T-helper 2 cell treated with Interferon-gamma antibody and Interleukin-4, amounts not matched to agents 5 μg/mL and 100 μg/mL, for 36 hours (primary cell): ENCODE results near the gene ACBD6.
"Not testable (repeated sequence)": the region's sequence is repeated elsewhere in the genome, so short reads cannot be mapped to it uniquely, and the experiment has no call there.

Source experiments
- DNase-seq: peaks from one replicate; pipeline ENCODE4 v3.0.0; 2021; ENCODE audit warnings: low spot score
- H3K27ac Mint-ChIP-seq: one replicate; pipeline ENCODE4 v1.8.0; 2021; ENCODE audit warnings: mild to moderate bottlenecking, mixed read lengths
- H3K27me3 Mint-ChIP-seq: one replicate; pipeline ENCODE4 v1.8.0; 2021; ENCODE audit warnings: low read depth, mixed read lengths
- H3K36me3 Mint-ChIP-seq: one replicate; pipeline ENCODE4 v1.8.0; 2021; ENCODE audit warnings: low read depth, mixed read lengths
- H3K4me1 Mint-ChIP-seq: one replicate; pipeline ENCODE4 v1.8.0; 2021; ENCODE audit warnings: low read depth, mixed read lengths
- H3K4me3 Mint-ChIP-seq: one replicate; pipeline ENCODE4 v1.8.0; 2022; ENCODE audit warnings: mild to moderate bottlenecking, moderate library complexity, mixed read lengths
- H3K9me3 Mint-ChIP-seq: one replicate; pipeline ENCODE4 v1.8.0; 2021; ENCODE audit warnings: mixed read lengths

Gene ACBD6

DNA sequence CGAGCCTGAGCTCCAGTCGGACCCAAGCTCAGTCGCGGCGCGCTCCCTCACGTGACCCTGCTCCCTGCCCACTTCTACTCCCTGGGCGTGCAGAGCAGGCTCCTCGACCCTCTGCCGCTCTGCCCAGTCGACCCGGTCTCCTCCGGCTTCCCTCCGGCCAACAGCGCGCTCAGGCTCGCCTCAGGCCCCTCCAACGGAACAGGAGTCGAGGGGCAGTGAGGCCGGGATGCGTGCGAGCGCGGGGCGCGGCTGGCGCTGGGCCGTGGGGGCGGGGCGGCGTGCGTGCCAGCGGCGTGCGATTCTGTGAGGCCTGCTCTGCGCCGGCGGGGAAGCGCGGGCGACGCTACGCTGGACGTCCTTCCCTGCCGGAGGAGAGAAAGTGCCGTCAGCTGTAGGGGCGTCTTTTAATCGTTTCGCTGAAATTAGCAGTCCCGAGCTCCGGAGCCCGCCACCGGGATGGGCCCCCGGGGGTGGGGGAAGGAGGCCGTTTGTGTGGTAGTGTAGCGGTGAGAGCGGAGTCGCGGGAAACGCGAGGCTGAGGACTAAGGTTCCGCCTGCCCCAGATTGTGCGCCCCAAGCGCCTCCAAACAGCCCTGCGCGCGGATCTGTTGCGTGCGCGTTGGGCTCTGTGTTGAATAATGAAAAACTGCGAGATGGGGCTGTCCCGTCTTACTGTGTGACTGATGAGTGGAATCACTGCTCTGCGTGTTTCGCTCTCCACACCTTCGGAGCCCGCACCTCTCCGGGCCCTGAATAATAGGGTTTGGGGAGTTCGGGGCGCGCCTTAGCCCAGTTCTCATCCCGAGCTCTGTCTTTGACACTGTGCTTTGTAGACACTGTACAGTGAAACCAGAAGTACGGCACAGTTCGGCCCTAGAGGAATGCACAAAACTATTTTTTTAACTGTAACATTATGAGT is at the start of gene ACBD6:
Gene ACBD6, minus strand, starts transcription at position 217 of the 919 bp plus-strand sequence. CDS start 311 bp downstream, outside the sequence.
- H3K9me3 Mint-ChIP-seq = no peaks in the 10 kb centered on the region
- peak; percentile 88 for DNase-seq
- no peaks in the 10 kb centered on the region for H3K27me3 Mint-ChIP-seq
- peaks cover 9% of the 10 kb centered on the region for H3K36me3 Mint-ChIP-seq
- peaks cover 29% of the 10 kb centered on the region for H3K4me1 Mint-ChIP-seq
- H3K27ac Mint-ChIP-seq = peak within 1 kb of the TSS; percentile 96
- peak within 1 kb of the TSS; percentile 98 for H3K4me3 Mint-ChIP-seq

DNA sequence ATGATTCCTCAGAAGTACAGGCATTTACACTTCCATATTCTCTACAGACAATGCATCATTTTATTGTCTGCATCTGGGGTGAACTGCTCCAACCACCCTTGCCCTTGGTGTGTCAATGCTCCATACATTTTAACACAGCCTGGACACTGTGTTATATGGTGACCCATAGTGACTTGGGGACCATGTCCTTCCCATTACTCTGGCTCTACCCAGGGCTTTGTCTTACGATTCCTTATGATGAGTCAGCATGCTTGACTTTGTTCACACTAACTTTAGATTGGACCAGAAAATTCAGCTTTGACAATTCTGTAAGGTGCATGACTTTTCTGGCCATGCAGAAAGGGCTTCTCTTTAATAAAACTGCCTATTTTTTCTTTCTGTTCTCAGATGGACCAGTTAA is 49.6 kb upstream of the ACBD6 start:
- H3K36me3 Mint-ChIP-seq = no peaks in the 10 kb centered on the region
- H3K9me3 Mint-ChIP-seq = no peaks in the 10 kb centered on the region
- no peak overlapping the region for H3K4me3 Mint-ChIP-seq
- peaks cover 3% of the 10 kb centered on the region for H3K27me3 Mint-ChIP-seq
- no peaks in the 10 kb centered on the region for H3K4me1 Mint-ChIP-seq
- no peak for DNase-seq
- H3K27ac Mint-ChIP-seq = no peak overlapping the region

DNA sequence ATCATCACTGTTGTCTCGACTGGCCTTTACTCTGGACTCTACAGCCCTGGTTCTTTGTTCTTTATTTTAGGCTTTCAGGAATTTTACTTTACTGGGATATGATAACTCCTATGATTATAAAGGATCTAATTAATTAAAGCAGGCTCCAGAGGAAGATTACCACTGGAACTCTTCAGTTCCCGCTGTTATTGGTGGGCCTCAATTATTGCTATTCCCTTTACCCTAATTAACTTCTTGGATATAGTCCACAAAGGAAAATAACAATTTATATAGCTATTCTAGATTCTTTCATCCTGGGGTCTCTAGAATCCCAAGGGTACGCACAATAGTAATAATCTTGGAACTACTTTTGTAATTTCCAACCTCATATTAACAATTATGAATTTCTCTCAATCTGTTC is 47.9 kb upstream of the ACBD6 start:
- Mint-ChIP-seq H3K27ac (no peak overlapping the region), H3K36me3 (no peaks in the 10 kb centered on the region), H3K9me3 (no peaks in the 10 kb centered on the region), H3K27me3 (no peaks in the 10 kb centered on the region), H3K4me3 (no peak overlapping the region), H3K4me1 (no peaks in the 10 kb centered on the region)
- no peak for DNase-seq

DNA sequence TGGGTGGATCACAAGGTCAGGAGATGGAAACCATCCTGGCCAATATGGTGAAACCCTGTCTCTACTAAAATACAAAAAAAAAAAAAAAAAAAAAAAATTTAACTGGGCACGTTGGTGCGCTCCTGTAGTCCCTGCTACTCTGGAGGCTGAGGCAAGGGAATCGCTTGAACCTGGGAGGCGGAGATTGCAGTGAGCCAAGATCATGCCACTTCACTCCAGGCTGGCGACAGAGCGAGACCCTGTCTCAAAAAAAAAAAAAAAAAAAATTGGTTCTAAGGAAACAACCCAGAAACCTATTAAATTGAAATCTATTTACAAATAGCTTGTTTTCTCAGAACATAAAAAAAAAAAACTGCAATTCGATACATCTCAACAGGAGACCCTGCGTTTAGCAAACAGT is 47.4 kb upstream of the ACBD6 start:
- not testable (repeated sequence) for H3K4me1 Mint-ChIP-seq, H3K9me3 Mint-ChIP-seq, H3K4me3 Mint-ChIP-seq, H3K27ac Mint-ChIP-seq, H3K36me3 Mint-ChIP-seq, DNase-seq, H3K27me3 Mint-ChIP-seq

DNA sequence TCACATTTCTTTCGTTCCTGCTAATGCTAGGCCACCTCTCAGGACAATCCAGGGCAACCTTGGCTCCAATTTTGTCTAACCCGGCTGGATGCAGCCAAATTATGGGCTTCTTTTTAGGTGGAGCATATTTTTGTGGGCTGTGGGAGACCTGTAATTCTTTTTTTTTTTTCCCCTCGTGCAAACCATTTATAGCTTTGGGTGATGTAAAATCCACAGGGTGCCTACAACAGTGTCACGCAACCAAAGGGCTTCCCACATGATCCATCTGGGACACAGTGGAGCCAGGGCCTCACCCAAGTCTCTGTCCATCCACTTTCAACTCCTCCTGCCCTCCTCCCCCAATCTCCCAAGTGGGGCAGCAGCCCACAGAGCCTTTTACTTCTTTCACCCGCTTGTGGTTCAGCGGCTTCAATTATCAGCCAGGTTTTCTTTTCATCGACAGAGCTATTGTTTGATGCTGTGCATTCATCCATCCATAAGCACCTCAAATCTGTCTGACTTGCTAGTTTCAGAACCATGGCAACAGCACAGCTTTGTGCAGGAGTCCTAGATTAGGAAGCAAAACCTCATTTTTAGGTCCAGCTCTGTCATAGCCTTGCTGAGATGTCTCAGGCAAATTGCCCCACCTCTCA is 46.4 kb upstream of the ACBD6 start:
- Mint-ChIP-seq H3K9me3 (no peaks in the 10 kb centered on the region), H3K27ac (no peak overlapping the region), H3K36me3 (no peaks in the 10 kb centered on the region), H3K27me3 (no peaks in the 10 kb centered on the region), H3K4me3 (no peak overlapping the region), H3K4me1 (no peaks in the 10 kb centered on the region)
- no peak for DNase-seq

GRCh38 chr1:180545991-180546390 is 43.6 kb upstream of the ACBD6 start:
- no peak for DNase-seq
- Mint-ChIP-seq H3K36me3 (no peaks in the 10 kb centered on the region), H3K9me3 (no peaks in the 10 kb centered on the region), H3K27me3 (peaks cover 5% of the 10 kb centered on the region), H3K4me3 (no peak overlapping the region), H3K27ac (no peak overlapping the region), H3K4me1 (no peaks in the 10 kb centered on the region)

DNA sequence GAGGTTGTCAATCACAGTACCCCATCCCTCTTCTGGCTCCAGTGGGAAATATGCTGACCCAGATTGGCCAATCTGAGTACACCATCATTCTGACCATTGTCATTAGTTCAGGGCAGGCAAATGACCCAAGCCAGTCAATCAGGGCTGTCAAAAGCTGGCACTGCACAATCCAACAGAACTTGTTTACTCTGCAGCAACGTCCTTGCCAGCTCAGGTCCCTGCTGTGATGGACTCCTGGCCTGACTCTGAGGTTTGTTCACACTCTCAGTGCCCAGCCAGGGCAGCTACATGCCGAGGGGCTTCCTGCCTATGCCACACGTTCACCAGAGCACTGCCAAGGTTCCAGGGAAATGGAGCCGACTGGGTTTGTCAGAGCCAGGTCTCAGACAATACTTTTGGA is 41.7 kb upstream of the ACBD6 start:
- no peaks in the 10 kb centered on the region for H3K4me1 Mint-ChIP-seq
- no peak overlapping the region for H3K27ac Mint-ChIP-seq
- peaks cover 5% of the 10 kb centered on the region for H3K27me3 Mint-ChIP-seq
- no peaks in the 10 kb centered on the region for H3K36me3 Mint-ChIP-seq
- H3K4me3 Mint-ChIP-seq = no peak overlapping the region
- H3K9me3 Mint-ChIP-seq = no peaks in the 10 kb centered on the region
- no peak for DNase-seq

GRCh38 chr1:180542838-180543145 is 40.4 kb upstream of the ACBD6 start:
- no peak overlapping the region for H3K27ac Mint-ChIP-seq
- no peak for DNase-seq
- peaks cover 10% of the 10 kb centered on the region for H3K27me3 Mint-ChIP-seq
- no peaks in the 10 kb centered on the region for H3K36me3 Mint-ChIP-seq
- H3K4me1 Mint-ChIP-seq = no peaks in the 10 kb centered on the region
- H3K9me3 Mint-ChIP-seq = no peaks in the 10 kb centered on the region
- H3K4me3 Mint-ChIP-seq = no peak overlapping the region

DNA sequence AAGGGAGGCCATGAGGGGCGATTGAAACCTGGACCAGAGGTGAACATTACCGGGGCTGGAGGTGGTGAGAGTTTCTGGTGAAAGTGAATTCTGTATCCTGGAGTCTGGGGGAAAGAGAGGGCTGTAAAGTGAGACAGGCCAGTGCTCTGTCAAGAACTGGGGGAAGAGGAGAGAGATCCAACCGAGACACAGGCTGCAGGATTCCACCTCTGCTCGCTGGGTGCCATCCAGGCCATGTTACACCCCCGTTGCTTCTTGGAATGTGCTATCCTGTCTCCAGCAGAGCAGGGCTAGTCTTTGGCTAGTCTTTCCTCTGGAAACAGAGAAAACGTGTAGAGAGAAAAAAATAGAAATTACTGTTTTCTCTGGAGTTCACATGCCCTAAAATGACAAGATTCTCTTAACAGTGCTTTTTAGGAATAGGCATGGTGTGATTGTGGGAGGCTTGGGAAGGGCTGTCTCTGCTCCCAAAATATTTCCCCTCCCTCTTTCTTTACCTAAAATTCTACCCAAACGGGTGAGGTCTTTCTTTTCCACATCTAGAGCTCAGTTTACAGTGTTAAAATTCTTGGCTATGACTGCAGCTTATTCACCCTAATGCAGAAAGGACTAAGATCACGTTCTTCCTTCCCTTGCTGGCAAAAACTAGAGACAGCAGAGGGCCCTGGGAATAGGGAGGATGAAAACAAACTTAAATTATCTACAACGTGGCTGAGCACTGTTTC is 39.9 kb upstream of the ACBD6 start:
- Mint-ChIP-seq H3K36me3 (no peaks in the 10 kb centered on the region), H3K27me3 (peaks cover 12% of the 10 kb centered on the region), H3K4me1 (no peaks in the 10 kb centered on the region), H3K4me3 (no peak overlapping the region), H3K27ac (no peak overlapping the region), H3K9me3 (no peaks in the 10 kb centered on the region)
- no peak for DNase-seq

DNA sequence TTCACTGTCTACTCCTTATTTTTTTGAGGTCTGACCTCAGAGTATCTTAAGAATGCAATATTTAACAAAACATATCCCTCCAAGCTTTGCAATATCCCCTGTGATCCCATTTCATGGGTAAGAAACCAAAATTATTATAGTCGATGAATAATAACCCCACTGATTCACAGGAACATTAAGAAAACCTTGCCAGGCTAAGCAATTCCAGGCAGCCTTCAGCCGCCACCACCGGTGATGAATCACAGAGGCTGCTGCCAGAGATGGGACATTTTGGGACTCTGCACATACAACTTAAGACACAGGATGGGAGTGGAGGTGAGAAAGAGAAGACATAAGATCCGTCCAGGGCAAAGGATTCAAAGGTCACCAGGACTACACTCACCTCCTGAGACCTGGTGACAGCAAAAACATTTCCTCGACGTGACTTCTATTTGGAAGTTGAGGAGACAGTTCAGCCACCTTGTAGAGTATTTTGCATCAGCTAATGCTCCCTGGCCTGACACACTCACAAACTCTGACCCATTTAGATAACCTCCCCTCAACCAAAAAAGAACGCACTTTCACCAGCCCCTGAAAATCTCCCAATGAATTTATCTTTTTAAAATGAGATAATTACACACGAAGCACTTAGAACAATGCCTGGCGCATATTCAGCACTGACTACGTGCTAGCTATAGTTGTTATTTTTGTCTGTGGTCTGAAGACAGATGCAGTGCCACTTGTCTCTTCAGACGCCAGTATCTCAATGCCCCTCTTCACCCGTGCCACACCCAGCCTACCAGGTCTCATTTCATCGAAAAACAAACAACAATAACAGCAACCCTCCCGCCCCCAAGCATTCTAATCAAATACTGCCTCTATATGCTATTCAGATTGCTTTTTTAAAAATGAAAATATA is 38.6 kb upstream of the ACBD6 start:
- no peak for DNase-seq
- no peaks in the 10 kb centered on the region for H3K9me3 Mint-ChIP-seq
- H3K4me1 Mint-ChIP-seq = no peaks in the 10 kb centered on the region
- no peak overlapping the region for H3K4me3 Mint-ChIP-seq
- H3K36me3 Mint-ChIP-seq = no peaks in the 10 kb centered on the region
- H3K27me3 Mint-ChIP-seq = peaks cover 18% of the 10 kb centered on the region
- H3K27ac Mint-ChIP-seq = no peak overlapping the region

DNA sequence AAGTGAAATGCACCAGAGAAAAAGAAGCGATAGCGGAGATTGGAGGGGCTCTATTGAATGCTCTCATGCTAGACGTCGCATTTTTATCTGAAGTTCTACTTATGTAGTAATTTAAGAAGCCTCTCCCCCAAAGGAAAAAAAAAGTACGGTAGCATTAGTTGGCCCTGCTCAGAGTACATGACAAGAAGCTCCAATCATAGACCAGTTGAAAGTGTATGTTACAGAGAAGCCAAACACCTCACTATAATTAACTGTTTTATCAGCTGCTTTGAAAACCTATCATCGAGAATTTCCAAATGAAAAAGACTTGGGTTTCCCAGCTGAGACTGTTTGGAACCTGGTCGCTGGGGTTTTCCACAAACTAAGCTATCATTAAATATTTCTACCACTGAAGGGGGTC is 36.8 kb upstream of the ACBD6 start:
- H3K36me3 Mint-ChIP-seq = no peaks in the 10 kb centered on the region
- no peak for DNase-seq
- H3K27me3 Mint-ChIP-seq = peaks cover 19% of the 10 kb centered on the region
- no peaks in the 10 kb centered on the region for H3K4me1 Mint-ChIP-seq
- no peak overlapping the region for H3K4me3 Mint-ChIP-seq
- no peaks in the 10 kb centered on the region for H3K9me3 Mint-ChIP-seq
- H3K27ac Mint-ChIP-seq = no peak overlapping the region

GRCh38 chr1:180536821-180537372 is 34.5 kb upstream of the ACBD6 start:
- H3K4me1 Mint-ChIP-seq = peaks cover 6% of the 10 kb centered on the region

GRCh38 chr1:180535418-180535999 is 33.1 kb upstream of the ACBD6 start:
- no peak overlapping the region for H3K27ac Mint-ChIP-seq
- no peaks in the 10 kb centered on the region for H3K9me3 Mint-ChIP-seq
- no peaks in the 10 kb centered on the region for H3K36me3 Mint-ChIP-seq
- no peak for DNase-seq
- H3K4me1 Mint-ChIP-seq = peaks cover 6% of the 10 kb centered on the region
- peaks cover 14% of the 10 kb centered on the region for H3K27me3 Mint-ChIP-seq
- H3K4me3 Mint-ChIP-seq = no peak overlapping the region

More at GRCh38 chr1:180536821-180537372, 34.5 kb upstream of the ACBD6 start:
- Mint-ChIP-seq H3K4me3 (no peak overlapping the region), H3K36me3 (no peaks in the 10 kb centered on the region), H3K27me3 (peaks cover 15% of the 10 kb centered on the region), H3K27ac (no peak overlapping the region), H3K9me3 (no peaks in the 10 kb centered on the region)
- no peak for DNase-seq
